IMR-90 (cell line): ENCODE measurements around the gene MGAT5.

Source experiments
- BHLHE40 ChIP-seq: fragments of 150-350 bp; IDR thresholded peaks from 2 replicates; pipeline ENCODE4 v1.6.1; 2016; ENCODE audit warnings: mild to moderate bottlenecking, low read depth, low read length
- CEBPB ChIP-seq: IDR thresholded peaks from 2 replicates; pipeline ENCODE4 v1.6.1; 2012; ENCODE audit warnings: low read depth, low read length, improper control_type of control experiment
- CHD1 ChIP-seq: IDR thresholded peaks from 2 replicates; pipeline ENCODE4 v1.6.1; 2012; ENCODE audit warnings: low read depth, low read length, improper control_type of control experiment
- FOS ChIP-seq: fragments of 150-350 bp; IDR thresholded peaks from 2 replicates; pipeline ENCODE4 v1.6.1; 2016; ENCODE audit warnings: low read depth, low read length
- MAFK ChIP-seq: IDR thresholded peaks from 2 replicates; pipeline ENCODE4 v1.6.1; 2012; ENCODE audit warnings: low read depth, low read length, improper control_type of control experiment
- MAZ ChIP-seq: IDR thresholded peaks from 2 replicates; pipeline ENCODE4 v1.6.1; 2012; ENCODE audit warnings: low read depth, mild to moderate bottlenecking, low read length, improper control_type of control experiment, moderate library complexity, borderline replicate concordance
- MXI1 ChIP-seq: IDR thresholded peaks from 2 replicates; pipeline ENCODE4 v1.6.1; 2012; ENCODE audit warnings: low read depth, mild to moderate bottlenecking, low read length, moderate library complexity, borderline replicate concordance
- POLR2A ChIP-seq: IDR thresholded peaks from 2 replicates; pipeline ENCODE4 v1.6.1; 2012; ENCODE audit warnings: mild to moderate bottlenecking, low read depth, low read length
- RAD21 ChIP-seq: IDR thresholded peaks from 2 replicates; pipeline ENCODE4 v1.6.1; 2012; ENCODE audit warnings: low read length, improper control_type of control experiment
- RCOR1 ChIP-seq: IDR thresholded peaks from 2 replicates; pipeline ENCODE4 v1.6.1; 2012; ENCODE audit warnings: mild to moderate bottlenecking, low read length, improper control_type of control experiment; ENCODE audit not compliant: insufficient replicate concordance
- RFX5 ChIP-seq: IDR thresholded peaks from 2 replicates; pipeline ENCODE4 v1.8.0; 2012; ENCODE audit warnings: low read depth, mild to moderate bottlenecking, low read length, moderate library complexity
- SMC3 ChIP-seq: fragments of 150-350 bp; IDR thresholded peaks from 2 replicates; pipeline ENCODE4 v1.6.1; 2016; ENCODE audit warnings: low read depth, mild to moderate bottlenecking, antibody characterized with exemption, low read length, moderate library complexity
- TF ChIP-seq, protein P1 (sequence below): conservative IDR thresholded peaks from 2 replicates; pipeline ENCODE4 v1.5.1; 2012; ENCODE audit warnings: mild to moderate bottlenecking, low read depth, low read length, improper control_type of control experiment
- TF ChIP-seq, protein P2 (sequence below): fragments of 150-350 bp; IDR thresholded peaks from 2 replicates; pipeline ENCODE4 v1.6.1; 2017; ENCODE audit warnings: mild to moderate bottlenecking, antibody characterized with exemption, low read length, low read depth

DNA sequence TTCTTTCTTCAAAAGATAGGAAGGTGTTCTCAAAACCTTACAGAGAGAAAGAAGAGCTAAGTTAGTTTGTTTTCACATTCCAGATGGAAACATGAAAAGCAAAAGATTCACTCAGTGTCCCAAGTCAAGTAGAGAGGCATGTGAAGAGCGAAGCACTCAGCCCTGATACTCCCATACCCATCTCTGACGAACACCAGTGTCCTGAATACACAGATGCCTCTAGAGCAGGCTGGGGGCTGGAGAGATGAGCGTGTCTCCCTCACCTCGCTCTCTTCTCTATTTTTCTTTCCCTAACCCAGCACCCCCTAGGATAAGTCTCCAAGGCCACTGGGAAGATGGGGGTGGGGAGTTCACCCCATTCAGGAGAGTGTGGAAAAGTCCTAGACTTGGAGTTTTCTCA is 237.2 kb downstream of the MGAT5 start:
- TF ChIP-seq, protein P1, sequence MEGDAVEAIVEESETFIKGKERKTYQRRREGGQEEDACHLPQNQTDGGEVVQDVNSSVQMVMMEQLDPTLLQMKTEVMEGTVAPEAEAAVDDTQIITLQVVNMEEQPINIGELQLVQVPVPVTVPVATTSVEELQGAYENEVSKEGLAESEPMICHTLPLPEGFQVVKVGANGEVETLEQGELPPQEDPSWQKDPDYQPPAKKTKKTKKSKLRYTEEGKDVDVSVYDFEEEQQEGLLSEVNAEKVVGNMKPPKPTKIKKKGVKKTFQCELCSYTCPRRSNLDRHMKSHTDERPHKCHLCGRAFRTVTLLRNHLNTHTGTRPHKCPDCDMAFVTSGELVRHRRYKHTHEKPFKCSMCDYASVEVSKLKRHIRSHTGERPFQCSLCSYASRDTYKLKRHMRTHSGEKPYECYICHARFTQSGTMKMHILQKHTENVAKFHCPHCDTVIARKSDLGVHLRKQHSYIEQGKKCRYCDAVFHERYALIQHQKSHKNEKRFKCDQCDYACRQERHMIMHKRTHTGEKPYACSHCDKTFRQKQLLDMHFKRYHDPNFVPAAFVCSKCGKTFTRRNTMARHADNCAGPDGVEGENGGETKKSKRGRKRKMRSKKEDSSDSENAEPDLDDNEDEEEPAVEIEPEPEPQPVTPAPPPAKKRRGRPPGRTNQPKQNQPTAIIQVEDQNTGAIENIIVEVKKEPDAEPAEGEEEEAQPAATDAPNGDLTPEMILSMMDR = no peak
- TF ChIP-seq RAD21 (no peak), FOS (no peak), POLR2A (no peak), CHD1 (no peak), CEBPB (no peak), BHLHE40 (no peak), MXI1 (no peak), SMC3 (no peak), MAFK (no peak), RCOR1 (no peak), RFX5 (no peak), MAZ (no peak)
- TF ChIP-seq, protein P2, sequence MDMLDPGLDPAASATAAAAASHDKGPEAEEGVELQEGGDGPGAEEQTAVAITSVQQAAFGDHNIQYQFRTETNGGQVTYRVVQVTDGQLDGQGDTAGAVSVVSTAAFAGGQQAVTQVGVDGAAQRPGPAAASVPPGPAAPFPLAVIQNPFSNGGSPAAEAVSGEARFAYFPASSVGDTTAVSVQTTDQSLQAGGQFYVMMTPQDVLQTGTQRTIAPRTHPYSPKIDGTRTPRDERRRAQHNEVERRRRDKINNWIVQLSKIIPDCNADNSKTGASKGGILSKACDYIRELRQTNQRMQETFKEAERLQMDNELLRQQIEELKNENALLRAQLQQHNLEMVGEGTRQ = no peak
